Astrocyte (in vitro differentiated cells and primary cell): ENCODE data around the gene ULK4.

Experiments
- CTCF ChIP-seq: IDR thresholded peaks from 2 replicates; pipeline ENCODE4 v1.5.1; 2011; ENCODE audit warnings: low read depth, mild to moderate bottlenecking, inconsistent platforms, low read length, moderate library complexity; ENCODE audit not compliant: insufficient read depth
- EZH2 ChIP-seq: IDR thresholded peaks from 2 replicates; pipeline ENCODE4 v1.6.1; 2012; ENCODE audit warnings: mild to moderate bottlenecking, low read length, inconsistent platforms; ENCODE audit not compliant: insufficient read depth

- no peak for TF ChIP-seq CTCF
- TF ChIP-seq EZH2: no peak
These were observed 114.2 kb downstream of the ULK4 start for GRCh38 chr3:41847679-41848078.
